NCI-H510A treated with DMSO at 0.1 percent for 48 hours (cell line): ENCODE measurements around the gene PPP1CB.
A peak's percentile ranks its signal among the peaks of the same experiment; 100 is the strongest.
"Not testable (repeated sequence)": the region's sequence is repeated elsewhere in the genome, so short reads cannot be mapped to it uniquely, and the experiment has no call there.

Experiments
- DNase-seq: peaks from one replicate; lab custom pipeline; 2025; lab: John Stamatoyannopoulos, UW

Gene PPP1CB

DNA sequence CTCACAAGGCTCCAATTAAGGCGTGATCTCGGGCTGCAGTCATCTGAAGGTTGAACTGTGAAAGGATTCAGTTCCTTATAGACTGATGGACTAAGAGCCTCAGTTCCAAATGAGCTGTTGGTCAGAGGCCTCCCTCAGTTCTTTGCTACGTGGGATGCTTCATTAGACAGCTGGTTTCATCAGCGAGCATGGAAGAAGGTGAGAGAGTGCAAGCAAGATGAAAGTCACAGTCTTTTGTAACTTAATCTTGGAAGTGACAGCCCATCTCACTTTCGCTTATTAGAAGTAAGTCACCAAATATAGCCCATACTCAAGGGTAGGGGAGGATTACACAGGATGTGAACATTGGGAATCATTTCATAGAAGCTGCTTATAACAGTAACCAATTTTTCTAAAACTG, 26.8 kb downstream of the PPP1CB start:
- no peak for DNase-seq

- no peak for DNase-seq
Observed at GRCh38 chr2:28779001-28779400, 27.4 kb downstream of the PPP1CB start.

- peak; percentile 8 for DNase-seq
Observed at GRCh38 chr2:28780496-28780895, 28.9 kb downstream of the PPP1CB start.

- DNase-seq: no peak
Observed at GRCh38 chr2:28782423-28782822, 30.8 kb downstream of the PPP1CB start.

DNA sequence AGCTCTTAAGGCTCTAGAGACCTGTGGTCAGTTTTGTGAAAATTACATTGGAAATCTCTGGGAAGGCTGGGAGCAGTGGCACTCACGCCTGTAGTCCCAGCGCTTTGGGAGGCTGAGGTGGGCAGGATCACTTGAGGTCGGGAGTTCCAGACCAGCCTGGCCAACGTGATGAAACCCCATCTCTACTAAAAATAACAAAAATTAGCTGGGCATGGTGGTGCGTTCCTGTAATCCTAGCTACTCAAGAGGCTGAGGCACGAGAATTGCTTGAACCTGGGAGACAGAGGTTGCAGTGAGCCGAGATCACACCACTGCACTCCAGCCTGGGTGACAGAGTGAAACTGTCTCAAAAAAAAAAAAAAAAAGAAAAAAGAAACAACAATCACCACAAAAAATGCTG, 32.9 kb downstream of the PPP1CB start:
- DNase-seq: not testable (repeated sequence)

DNA sequence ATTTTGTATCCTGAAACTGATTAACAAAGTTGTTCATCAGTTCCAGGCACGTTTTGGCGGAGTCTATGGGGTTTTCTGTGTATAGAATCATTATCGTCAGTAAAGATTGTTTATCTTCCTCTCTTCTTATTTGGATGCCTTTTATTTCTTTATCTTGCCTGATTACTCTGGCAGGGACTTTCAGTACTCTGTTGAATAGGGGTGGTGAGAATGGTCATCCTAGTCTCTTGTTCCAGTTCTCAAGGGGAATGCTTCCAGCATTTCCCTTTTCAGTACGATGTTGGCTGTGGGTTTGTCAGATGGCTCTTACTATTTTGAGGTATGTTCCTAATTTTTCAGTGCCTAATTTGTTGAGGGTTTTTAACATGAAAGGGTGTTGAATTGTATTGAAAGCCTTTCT, 45.0 kb downstream of the PPP1CB start:
- no peak for DNase-seq

- DNase-seq: no peak
Observed at GRCh38 chr2:28801726-28802125, 50.1 kb downstream of the PPP1CB start.

GRCh38 chr2:28802975-28803429, 51.4 kb downstream of the PPP1CB start:
- DNase-seq: no peak

- DNase-seq: no peak
Observed at GRCh38 chr2:28809927-28810326, 58.3 kb downstream of the PPP1CB start.

DNA sequence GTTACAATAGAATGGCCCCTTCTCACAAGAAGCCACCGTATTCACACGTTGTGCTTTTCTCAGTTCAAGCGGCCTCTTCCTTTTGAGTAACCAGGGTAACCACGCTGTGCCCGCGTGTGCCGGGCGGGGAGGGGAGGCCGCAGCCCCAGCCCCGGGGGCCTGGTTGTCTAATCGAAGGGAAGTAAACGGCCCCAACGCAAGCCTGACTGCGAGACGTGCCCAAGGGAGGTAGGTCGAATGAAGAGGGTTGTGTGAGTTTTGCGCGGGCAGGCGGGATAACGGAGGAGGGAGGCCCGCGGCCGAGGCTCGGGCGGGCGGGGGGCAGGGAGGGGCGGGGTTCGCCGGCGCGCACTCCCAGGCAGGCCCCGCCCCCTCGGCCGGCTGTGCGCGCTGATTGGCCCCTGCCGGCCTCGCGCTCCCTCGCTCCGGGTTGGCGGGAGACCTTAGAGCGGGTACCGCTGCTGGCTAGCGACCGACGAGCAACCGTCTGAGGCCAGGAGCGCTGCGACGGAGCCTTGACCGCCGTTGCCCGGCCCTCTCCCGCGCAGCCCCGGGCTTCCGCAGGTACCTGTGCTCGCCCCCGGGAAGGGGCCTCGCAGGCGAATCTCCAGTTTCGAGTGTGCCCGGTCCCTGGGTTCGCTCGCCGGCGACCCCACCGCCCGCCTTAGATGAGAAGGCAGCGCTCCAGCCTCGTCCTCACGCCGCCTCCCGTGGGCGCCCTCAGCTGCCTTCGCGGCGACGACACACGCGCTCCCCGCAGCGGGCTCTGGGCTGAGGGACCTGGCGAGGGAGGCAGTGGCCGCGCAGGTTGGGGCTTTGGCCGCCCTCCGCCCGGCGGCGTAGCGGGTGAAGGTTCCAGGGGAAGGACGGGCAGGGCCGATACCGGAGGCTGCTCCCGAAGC, 59.0 kb downstream of the PPP1CB start, which contains the start of gene SPDYA:
SPDYA (plus strand) TSS at position 451 of the 902 bp plus-strand sequence. CDS start 5,181 bp downstream, outside the sequence.
- DNase-seq: peak; percentile 84

DNA sequence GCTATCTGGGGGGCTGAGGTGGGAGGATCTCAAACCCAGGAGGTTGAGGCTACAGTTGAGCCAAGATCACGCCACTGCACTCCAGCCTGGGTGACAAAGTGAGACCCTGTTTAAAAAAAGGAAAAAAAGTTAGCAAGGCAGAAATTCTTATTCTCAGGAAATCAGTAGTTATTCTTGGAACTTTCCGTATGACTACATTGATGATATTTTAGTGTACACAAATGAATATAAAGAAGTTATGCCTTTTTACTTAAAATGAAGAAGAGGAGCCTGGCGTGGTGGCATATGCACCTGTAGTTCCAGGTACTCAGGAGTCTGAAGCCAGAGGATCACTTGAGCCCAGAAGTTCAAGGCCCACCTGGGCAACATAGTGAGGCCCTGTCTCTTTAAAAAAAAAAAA, 66.4 kb downstream of the PPP1CB start:
- DNase-seq: no peak

DNA sequence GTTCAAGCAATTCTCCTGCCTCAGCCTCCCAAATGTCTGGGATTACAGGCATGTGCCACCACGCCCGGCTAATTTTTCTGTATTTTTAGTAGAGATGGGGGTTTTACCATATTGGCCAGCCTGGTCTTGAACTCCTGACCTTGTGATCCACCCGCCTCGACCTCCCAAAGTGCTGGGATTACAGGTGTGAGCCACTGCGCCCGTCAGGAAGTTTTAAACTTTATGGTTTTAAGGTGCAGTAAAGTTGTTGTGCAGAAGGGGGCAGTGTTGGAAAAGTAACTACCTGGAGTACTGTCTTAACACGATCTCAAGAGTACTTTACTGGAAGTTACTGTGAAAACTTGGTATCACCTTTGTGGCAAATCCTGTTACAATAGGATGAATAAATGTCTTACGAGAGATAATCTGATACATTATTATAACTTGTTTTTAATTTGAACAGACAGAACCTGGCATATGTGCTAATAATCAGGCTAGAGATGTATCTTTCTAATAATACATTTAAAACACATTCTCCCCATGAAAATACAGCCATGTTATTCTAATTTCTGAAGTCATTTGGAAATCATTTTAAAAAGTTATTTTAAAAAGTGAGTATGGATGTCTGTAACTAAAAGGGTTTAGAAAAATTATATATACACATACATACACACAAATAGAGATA, 69.8 kb downstream of the PPP1CB start:
- DNase-seq: peak; percentile 54

DNA sequence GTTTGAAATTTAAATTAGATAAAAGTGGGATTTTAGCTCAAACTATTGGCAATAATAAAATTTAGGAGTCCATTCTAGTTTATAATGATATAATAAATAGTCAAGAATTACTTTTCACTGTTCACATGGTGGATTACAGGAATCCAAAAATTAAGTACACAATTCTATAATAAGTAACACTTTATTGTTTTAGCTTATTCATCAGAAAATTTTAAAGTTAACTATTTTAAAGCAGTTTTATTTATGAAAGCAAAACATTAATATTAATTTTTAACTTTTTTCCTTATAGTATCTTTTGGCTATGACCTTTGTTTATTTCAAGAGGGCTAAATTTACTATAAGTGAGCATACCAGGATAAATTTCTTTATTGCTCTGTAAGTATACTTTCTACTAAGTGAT, 70.4 kb downstream of the PPP1CB start:
- no peak for DNase-seq

- DNase-seq: no peak
Observed at GRCh38 chr2:28824207-28824606, 72.6 kb downstream of the PPP1CB start.

DNA sequence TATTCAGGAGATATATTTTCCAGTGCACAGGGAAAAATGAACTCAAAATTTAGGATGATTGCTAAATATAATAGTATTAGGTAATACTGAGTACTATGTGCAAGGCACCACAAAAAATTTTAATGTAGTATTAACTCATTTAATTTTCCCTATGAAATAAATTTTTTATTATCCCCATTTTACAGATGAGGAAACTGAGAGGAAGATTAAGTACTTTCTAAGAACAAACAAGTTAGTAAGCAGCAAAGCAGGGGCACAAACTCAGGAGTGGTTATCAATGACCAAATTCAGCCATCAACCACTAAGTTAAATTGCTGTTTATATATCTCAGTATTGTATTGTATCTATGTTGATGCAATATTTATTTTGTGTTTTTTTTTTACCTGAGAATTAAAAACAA, 73.2 kb downstream of the PPP1CB start:
- DNase-seq: no peak

DNA sequence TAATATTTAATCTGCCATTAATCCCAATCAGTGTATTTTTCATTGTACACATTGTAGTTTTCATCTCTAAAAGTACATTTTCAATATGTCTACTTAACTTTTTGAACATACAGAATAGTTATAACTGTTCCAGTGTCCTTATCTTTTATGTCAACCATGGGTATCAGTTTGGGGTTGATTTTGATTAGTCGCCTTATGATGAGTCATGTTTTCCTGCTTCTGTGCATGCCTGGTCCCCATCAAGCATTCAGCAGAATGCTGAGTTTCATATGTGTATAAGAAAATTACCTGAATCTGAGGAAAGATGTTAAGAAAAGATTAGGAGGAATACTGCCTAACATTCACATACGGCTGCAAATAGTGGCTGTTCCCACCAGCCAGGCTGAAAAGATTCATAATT, 76.8 kb downstream of the PPP1CB start:
- DNase-seq: no peak

GRCh38 chr2:28833740-28834470, 82.3 kb downstream of the PPP1CB start:
- no peak for DNase-seq

GRCh38 chr2:28835781-28836180, 84.2 kb downstream of the PPP1CB start:
- DNase-seq: no peak

- DNase-seq: no peak
Observed at GRCh38 chr2:28838971-28839370, 87.3 kb downstream of the PPP1CB start.

- no peak for DNase-seq
Observed at GRCh38 chr2:28842042-28842441, 90.4 kb downstream of the PPP1CB start.
